Psoas muscle (tissue), 8 donors: ENCODE results near the gene TMEM150C. TPM values are rescaled to one million over a fixed set of nuclear protein-coding genes. Genes with fewer than 3 reads are reported as not detected.

ENCODE experiments used
- ATAC-seq, 4 donors: fragments of 200-7000 bp; cut with Tn5 transposase; one replicate each; pipeline ENCODE4 v1.9.1; 2020; ENCODE audit warnings: moderate library complexity in 3 of 4, mild to moderate bottlenecking in 2 of 4
- DNase-seq, 2 donors: peaks; one replicate each; pipeline ENCODE4 v3.0.0-alpha.2; 2020
- H3K27ac ChIP-seq: fragments of 200-600 bp; one replicate; pipeline ENCODE4 v1.8.0; 2022
- H3K27me3 ChIP-seq, 3 donors: fragments of 200-600 bp in 1 of 3; one replicate each; pipeline versions ENCODE4 v1.6.1 to v1.8.0; 2013 to 2022; ENCODE audit warnings: low read length in 2 of 3, mild to moderate bottlenecking in 2 of 3, moderate library complexity in 1 of 3; ENCODE audit not compliant: insufficient read depth in 3 of 3
- H3K36me3 ChIP-seq, 2 donors: fragments of 200-600 bp in 1 of 2; one replicate each; pipeline versions ENCODE4 v1.6.1 to v1.8.0; 2013 to 2022; ENCODE audit warnings: low read depth in 1 of 2, mild to moderate bottlenecking in 1 of 2, moderate library complexity in 1 of 2; ENCODE audit not compliant: insufficient read depth in 1 of 2
- H3K4me1 ChIP-seq: fragments of 200-600 bp; one replicate; pipeline ENCODE4 v1.8.0; 2022
- H3K4me3 ChIP-seq: fragments of 200-600 bp; one replicate; pipeline ENCODE4 v1.8.0; 2022; ENCODE audit warnings: mild to moderate bottlenecking
- H3K9me3 ChIP-seq: fragments of 200-600 bp; one replicate; pipeline ENCODE4 v1.8.0; 2022
- WGBS, 3 donors: extraction: QIAGEN DNeasy Blood & Tissue Kit; methylation state at CpG; one replicate each; pipeline versions ENCODE4 v1.1.6 to v1.1.7; 2013; 5-methylcytosine and 5-hydroxymethylcytosine counted together
- intact Hi-C, 2 donors: fragments of 100-400 bp; cut with DNase I; formaldehyde crosslinking; loops; one replicate each; pipeline versions ENCODE4 v1.11.0 to v1.14.2; 2022
- polyA plus RNA-seq, 3 donors: library from polyadenylated mRNA; stranded (reverse); fragments of 200-250 nt; gene quantifications; one replicate each; pipeline ENCODE4 v1.2.3, GENCODE V29; 2013
- total RNA-seq, 4 donors: library from RNA; stranded (reverse); fragmentation: NEBNext Ultra II Directional in 2 of 4; extraction: Animal tissue kit (Norgen Biotek cat#: 25700) in 2 of 4; gene quantifications; one replicate each; pipeline versions ENCODE4 v1.2.1 to v1.2.4, GENCODE V29; 2021 to 2023
- TF ChIP-seq, protein P1 (sequence below): fragments of 200-600 bp; IDR thresholded peaks from one replicate; pipeline ENCODE4 v1.8.0; 2022; ENCODE audit warnings: antibody characterized with exemption
- donor health status: healthy with polysubstance abuse.
- donor health status: DM: no; HTN: no; CAD: no; lungs with moderate emphysema.
- donor health status: Bipolar disorder and iron deficiency.
- donor health status: healthy.
- donor health status: DM: yes; HTN: yes; CAD: no.
- donor health status: DM: no; HTN: no; CAD: no.
- donor health status: DM: no; HTN: no; CAD: no.
- donor health status: DM: yes; HTN: yes; CAD: no.

Gene TMEM150C
- total and polyA plus RNA-seq, 7 donors, result 2.6 to 5.8 (median 3.6) TPM

DNA sequence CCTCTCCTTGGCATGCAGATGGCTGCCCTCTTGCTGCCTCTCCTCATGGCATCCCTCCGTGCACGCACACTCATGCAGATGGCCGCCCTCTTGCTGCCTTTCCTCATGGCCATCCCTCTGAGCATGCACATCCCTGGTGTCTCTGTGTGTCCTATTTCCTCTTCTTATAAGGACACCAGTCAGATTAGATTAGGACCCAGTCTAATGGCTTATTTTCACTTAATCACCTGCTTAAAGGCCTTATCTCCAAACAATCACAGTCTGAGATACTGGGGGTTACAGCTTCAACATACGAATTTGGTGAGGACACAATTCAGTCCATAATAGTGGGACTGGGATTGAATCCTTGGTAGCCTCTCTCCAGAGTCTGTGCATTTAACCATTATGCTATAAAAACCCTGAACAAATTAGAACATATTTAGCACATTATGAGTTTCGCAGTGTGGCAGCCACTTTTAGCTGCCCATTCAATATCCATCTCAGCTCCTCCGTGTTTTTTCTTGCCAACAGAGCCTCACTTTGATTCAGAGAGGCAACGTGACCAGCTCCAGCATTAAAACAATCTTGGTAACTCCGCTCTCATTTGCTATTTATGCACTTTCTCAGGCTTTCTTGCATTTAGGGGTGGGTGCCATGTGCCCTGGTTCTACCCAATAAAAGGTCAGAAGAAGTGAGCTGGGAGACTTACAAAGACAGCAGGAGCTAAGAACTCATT, 26.2 kb upstream of the TMEM150C start:
- H3K9me3 ChIP-seq, result no peaks in the 10 kb centered on the region
- H3K36me3 ChIP-seq, result no peaks in the 10 kb centered on the region

DNA sequence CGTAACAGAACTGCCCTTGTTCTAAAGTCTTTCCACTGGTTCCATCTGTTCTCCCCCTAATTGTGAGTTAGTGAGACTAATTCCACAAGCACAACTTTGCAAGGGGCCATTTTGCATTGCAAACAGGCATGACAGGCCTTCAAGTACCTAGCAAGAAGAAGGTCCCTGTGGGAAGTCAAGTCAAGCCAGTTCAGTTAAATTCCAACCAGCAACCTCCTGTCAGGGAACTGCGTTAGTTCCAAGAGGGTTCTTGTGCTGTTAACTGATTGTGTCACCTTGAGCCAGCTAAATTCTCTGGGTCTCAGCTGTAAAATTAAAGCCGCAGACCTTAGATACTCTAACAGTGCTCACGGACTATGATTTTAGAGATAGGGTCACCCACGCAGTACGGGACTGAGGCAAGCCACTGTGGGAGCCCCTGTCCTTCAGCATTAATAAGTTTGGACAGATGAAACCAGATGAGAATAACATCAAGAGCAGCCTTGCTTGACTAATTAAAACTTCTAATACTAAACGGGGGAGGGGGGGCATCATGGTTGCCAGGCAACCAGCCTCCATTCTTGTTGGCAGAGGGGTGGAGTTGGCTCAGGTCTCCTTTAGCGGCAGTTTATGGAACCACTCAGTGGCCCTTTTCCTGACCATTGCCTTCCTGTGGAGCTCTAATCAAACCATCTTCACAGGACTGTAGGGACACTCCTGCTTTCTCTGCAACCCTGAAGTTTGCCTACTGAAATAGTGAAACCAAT, 24.1 kb upstream of the TMEM150C start:
- Histone ChIP-seq H3K4me1 (no peaks in the 10 kb centered on the region), H3K36me3 (no peaks in the 10 kb centered on the region), H3K27me3 (no peaks in the 10 kb centered on the region), H3K27ac (no peak overlapping the region), H3K4me3 (no peak overlapping the region), H3K9me3 (no peaks in the 10 kb centered on the region)
- ATAC-seq (no peak), DNase-seq (no peak)
- 55 to 72% (median 57%) methylated on average over 8 of the region's 8 CpGs for whole genome bisulfite sequencing, 3 donors
- TF ChIP-seq, protein P1, sequence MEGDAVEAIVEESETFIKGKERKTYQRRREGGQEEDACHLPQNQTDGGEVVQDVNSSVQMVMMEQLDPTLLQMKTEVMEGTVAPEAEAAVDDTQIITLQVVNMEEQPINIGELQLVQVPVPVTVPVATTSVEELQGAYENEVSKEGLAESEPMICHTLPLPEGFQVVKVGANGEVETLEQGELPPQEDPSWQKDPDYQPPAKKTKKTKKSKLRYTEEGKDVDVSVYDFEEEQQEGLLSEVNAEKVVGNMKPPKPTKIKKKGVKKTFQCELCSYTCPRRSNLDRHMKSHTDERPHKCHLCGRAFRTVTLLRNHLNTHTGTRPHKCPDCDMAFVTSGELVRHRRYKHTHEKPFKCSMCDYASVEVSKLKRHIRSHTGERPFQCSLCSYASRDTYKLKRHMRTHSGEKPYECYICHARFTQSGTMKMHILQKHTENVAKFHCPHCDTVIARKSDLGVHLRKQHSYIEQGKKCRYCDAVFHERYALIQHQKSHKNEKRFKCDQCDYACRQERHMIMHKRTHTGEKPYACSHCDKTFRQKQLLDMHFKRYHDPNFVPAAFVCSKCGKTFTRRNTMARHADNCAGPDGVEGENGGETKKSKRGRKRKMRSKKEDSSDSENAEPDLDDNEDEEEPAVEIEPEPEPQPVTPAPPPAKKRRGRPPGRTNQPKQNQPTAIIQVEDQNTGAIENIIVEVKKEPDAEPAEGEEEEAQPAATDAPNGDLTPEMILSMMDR, result no peak
- intact Hi-C loops, result no loop called here

More for the DNA sequence above, 26.2 kb upstream of the TMEM150C start:
- 78 to 86% (median 83%) methylated on average over 8 of the region's 8 CpGs for WGBS, 3 donors
- ATAC-seq (no peak), DNase-seq (no peak)
- Histone ChIP-seq H3K4me3 (no peak overlapping the region), H3K27me3 (no peaks in the 10 kb centered on the region), H3K27ac (no peak overlapping the region), H3K4me1 (no peaks in the 10 kb centered on the region)
- intact Hi-C loops, result no loop called here
- TF ChIP-seq, protein P1, result no peak

DNA sequence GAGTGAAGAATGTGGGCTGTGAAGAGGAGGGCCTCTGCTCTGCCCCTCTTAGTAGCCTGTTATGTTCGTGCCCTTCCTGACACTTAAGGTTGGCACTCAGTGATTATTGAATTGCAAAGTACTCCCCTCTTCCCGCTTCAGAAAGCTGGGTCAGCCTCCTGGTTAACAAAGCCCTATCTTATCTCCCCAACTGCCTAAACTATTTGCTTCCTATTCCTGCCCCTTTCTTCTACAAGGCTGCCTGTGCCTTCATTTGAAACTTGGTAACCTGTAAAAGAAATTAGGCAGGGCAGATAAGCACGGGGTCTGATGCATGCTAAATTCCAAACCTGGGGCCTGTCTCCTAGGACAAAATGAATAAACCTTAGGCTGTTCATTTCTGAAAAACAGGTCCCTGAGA, 23.1 kb upstream of the TMEM150C start:
- no peaks in the 10 kb centered on the region for H3K36me3 ChIP-seq
- DNase-seq (no peak), ATAC-seq (no peak)
- no peak overlapping the region for H3K4me3 ChIP-seq
- intact Hi-C loops, result no loop called here
- no peak overlapping the region for H3K27ac ChIP-seq
- H3K4me1 ChIP-seq, result no peaks in the 10 kb centered on the region
- H3K9me3 ChIP-seq, result no peaks in the 10 kb centered on the region
- no peaks in the 10 kb centered on the region for H3K27me3 ChIP-seq
- 66 to 79% (median 78%) methylated on average over 3 of the region's 3 CpGs for WGBS, 3 donors
- TF ChIP-seq, protein P1, result no peak

DNA sequence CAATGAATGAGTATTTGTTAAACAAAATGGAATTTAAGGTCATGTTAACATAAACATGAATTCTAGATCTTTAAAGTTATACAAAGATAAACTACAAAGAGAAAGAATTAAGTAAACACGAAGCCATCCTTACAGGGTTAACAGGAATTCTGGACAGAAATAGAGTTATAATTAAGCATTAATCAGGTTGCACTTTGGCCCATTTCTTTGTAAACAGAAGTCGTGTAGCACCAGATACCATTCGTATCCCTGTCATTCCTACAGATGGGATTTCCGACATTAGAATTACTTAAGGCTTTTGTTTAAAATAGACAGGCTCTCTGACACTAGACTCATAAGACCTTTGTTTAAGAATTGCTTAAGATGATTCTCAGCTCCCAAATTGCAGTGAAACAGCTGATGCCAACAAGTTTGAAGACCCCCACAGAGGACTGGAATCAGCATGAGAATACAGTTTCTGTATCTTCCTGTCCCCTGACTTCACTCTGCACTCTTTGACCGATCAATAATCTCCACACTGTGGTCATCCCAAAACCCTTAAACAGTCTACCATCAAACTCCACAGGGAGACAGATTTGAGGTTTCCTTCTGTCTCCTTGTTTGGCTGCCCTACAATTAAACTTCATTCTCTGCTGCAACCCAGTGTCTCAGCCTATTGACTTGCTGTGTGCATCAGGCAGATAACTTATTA, 22.3 kb upstream of the TMEM150C start:
- ATAC-seq (no peak), DNase-seq (no peak)
- 76 to 83% (median 77%) methylated on average over 5 of the region's 5 CpGs for WGBS, 3 donors

More for the DNA sequence above, 22.3 kb upstream of the TMEM150C start:
- TF ChIP-seq, protein P1, result no peak
- H3K36me3 ChIP-seq, result no peaks in the 10 kb centered on the region
- no peaks in the 10 kb centered on the region for H3K4me1 ChIP-seq
- H3K4me3 ChIP-seq, result no peak overlapping the region
- H3K27me3 ChIP-seq, result no peaks in the 10 kb centered on the region
- intact Hi-C loops, result no loop called here
- no peaks in the 10 kb centered on the region for H3K9me3 ChIP-seq
- no peak overlapping the region for H3K27ac ChIP-seq
